Endothelial cell (in vitro differentiated cells): Measurements from ENCODE around the gene TOM1L2. TPM values are rescaled to one million over a fixed set of nuclear protein-coding genes. Genes with fewer than 3 reads are reported as not detected.

Source experiments
- DNase-seq: peaks from one replicate; pipeline ENCODE4 v3.0.0; 2021; ENCODE audit warnings: low spot score
- H3K27ac Mint-ChIP-seq: one replicate; pipeline ENCODE4 v1.8.0; 2021; ENCODE audit warnings: mixed read lengths, inconsistent platforms; ENCODE audit not compliant: unreplicated experiment
- H3K27me3 Mint-ChIP-seq: one replicate; pipeline ENCODE4 v1.8.0; 2021; ENCODE audit warnings: mild to moderate bottlenecking, moderate library complexity, mixed read lengths, inconsistent platforms; ENCODE audit not compliant: unreplicated experiment
- H3K36me3 Mint-ChIP-seq: one replicate; pipeline ENCODE4 v1.8.0; 2021; ENCODE audit warnings: mild to moderate bottlenecking, low read depth, mixed read lengths, inconsistent platforms; ENCODE audit not compliant: unreplicated experiment
- H3K4me1 Mint-ChIP-seq: one replicate; pipeline ENCODE4 v1.8.0; 2021; ENCODE audit warnings: mild to moderate bottlenecking, mixed read lengths, inconsistent platforms; ENCODE audit not compliant: unreplicated experiment
- H3K4me3 Mint-ChIP-seq: one replicate; pipeline ENCODE4 v1.8.0; 2021; ENCODE audit warnings: mild to moderate bottlenecking, mixed read lengths, inconsistent platforms; ENCODE audit not compliant: unreplicated experiment
- H3K9me3 Mint-ChIP-seq: one replicate; pipeline ENCODE4 v1.8.0; 2021; ENCODE audit warnings: mixed read lengths, inconsistent platforms; ENCODE audit not compliant: unreplicated experiment
- total RNA-seq: library from RNA; stranded (reverse); fragmentation: NEBNext Ultra II Directional; extraction: Animal tissue kit (Norgen Biotek cat#: 25700); gene quantifications from one replicate; pipeline ENCODE4 v1.2.1, GENCODE V29; 2021; ENCODE audit not compliant: unreplicated experiment
- TF ChIP-seq, protein P1 (sequence below): fragments of 200-600 bp; sonication (generic); IDR thresholded peaks from one replicate; pipeline ENCODE4 v1.5.0; 2021; ENCODE audit warnings: antibody characterized with exemption; ENCODE audit not compliant: unreplicated experiment

TOM1L2 gene
- total RNA-seq, 1 donor from 2014 or later: 26.9 TPM

DNA sequence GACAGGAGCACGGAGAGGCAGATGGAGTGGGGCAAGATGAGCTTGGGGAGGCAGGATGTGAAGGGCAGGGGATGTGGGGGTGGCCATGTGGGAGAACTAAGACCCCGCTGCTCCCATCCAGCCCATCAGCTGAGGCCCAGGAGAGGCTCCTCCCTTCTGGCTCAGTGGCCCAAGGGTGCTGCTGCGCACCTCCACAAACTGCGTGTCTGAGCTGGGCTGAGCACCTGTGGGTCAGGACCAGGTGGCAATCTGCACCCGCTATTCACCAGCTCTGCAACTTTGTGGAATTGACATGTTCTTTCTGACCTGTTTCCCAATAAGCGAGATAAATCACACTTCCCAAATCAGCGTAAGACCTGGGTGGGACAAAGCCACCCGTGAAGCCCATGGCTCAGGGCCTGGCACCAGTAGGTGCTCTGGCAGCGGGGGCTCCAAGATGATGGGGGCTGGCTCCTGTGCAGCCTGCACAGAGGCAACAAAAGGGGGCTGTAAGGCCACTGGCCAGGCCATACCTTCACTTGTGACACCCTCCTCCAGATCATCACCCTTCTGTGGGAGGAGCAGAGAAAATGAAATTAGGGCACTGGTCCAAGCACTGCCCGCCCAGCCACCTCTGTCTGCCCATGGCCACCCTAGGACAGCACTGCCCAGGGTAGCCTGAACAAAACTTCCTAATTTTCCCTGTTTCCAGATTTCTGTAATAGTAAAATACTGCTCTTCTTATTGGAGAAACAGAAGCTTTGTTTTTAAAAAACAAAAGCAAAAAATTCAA is 123.7 kb downstream of the TOM1L2 start:
- Mint-ChIP-seq H3K4me3 (no peak overlapping the region), H3K9me3 (no peaks in the 10 kb centered on the region), H3K27me3 (peaks cover 11% of the 10 kb centered on the region), H3K4me1 (peaks cover 14% of the 10 kb centered on the region), H3K27ac (no peak overlapping the region), H3K36me3 (no peaks in the 10 kb centered on the region)
- no peak for DNase-seq
- TF ChIP-seq, protein P1, sequence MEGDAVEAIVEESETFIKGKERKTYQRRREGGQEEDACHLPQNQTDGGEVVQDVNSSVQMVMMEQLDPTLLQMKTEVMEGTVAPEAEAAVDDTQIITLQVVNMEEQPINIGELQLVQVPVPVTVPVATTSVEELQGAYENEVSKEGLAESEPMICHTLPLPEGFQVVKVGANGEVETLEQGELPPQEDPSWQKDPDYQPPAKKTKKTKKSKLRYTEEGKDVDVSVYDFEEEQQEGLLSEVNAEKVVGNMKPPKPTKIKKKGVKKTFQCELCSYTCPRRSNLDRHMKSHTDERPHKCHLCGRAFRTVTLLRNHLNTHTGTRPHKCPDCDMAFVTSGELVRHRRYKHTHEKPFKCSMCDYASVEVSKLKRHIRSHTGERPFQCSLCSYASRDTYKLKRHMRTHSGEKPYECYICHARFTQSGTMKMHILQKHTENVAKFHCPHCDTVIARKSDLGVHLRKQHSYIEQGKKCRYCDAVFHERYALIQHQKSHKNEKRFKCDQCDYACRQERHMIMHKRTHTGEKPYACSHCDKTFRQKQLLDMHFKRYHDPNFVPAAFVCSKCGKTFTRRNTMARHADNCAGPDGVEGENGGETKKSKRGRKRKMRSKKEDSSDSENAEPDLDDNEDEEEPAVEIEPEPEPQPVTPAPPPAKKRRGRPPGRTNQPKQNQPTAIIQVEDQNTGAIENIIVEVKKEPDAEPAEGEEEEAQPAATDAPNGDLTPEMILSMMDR: no peak

DNA sequence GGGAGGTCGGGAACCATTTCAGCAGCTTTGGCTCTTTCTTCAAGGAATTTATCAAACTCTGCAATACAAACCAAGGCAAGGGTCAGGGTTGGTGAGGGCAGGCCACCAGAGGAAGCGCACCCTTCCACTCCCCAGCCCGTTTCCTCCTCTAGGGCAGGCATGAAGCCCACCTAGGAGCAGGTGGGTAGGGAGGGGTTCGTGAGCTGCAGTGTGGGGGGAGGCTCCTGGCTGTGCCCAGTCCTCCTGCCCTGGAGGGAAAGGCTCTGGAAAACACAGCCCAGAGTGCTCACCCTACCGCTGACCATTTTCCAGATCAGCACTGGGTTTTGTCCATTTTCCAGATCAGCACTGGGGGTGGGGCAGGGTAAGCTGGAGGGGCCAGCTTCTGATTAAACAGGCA is 124.5 kb downstream of the TOM1L2 start:
- Mint-ChIP-seq H3K27ac (no peak overlapping the region), H3K9me3 (no peaks in the 10 kb centered on the region), H3K27me3 (peaks cover 13% of the 10 kb centered on the region), H3K4me1 (peaks cover 15% of the 10 kb centered on the region), H3K4me3 (no peak overlapping the region), H3K36me3 (no peaks in the 10 kb centered on the region)
- DNase-seq: no peak
- TF ChIP-seq, protein P1: no peak

DNA sequence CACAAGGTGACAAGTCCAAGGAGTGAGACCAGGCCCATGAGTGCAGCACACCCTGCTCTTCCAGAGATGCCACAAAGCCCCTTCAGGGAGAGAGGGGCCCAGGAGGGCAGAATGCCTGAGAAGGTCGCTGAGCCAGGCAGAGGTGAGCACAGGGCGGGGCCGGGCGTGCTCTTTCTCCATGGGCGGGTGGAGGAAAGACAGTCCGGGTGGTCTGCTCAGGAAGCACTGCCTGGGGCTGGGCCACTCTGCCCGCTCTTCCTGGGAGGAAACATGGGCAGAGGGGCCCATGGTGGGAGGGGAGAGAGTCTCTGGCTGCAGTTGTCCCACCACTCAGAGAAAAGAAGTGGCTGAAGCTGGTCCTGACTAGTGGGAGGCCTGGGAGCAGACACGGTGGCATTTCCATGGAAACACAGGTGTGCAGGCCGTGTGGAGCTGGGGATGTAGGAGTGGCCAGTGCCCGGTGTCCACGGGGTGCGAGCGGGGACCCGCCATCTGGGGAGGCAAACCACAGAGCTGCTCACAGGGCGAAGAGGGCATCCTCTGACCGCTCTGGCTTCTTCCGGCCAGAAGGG is 125.0 kb downstream of the TOM1L2 start:
- TF ChIP-seq, protein P1: no peak
- H3K4me3 Mint-ChIP-seq: no peak overlapping the region
- H3K4me1 Mint-ChIP-seq: peaks cover 20% of the 10 kb centered on the region
- H3K27me3 Mint-ChIP-seq: peaks cover 14% of the 10 kb centered on the region
- DNase-seq: no peak
- no peaks in the 10 kb centered on the region for H3K9me3 Mint-ChIP-seq
- H3K27ac Mint-ChIP-seq: no peak overlapping the region
- no peaks in the 10 kb centered on the region for H3K36me3 Mint-ChIP-seq

DNA sequence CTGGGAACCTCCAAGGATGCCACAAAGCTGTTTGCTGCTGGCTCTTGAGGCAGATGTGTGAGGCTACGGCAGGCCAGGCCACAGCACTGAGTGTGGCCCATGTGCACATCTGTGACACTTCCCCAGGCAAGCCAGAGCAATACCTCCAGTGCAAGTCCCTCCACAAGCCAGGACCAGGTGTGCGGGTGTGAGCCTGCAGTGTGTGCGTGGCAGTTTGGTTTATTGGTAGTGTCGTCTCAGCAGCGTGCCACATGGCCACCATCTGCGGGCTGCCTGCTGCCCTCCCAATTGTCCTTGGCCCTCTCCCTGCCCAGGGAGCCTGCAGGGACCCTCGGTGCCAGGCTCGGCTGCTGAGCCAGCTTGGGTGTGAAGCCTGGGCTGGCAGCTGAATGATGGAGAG is 125.6 kb downstream of the TOM1L2 start:
- H3K27ac Mint-ChIP-seq: no peak overlapping the region
- H3K4me1 Mint-ChIP-seq: peaks cover 23% of the 10 kb centered on the region
- no peak overlapping the region for H3K4me3 Mint-ChIP-seq
- no peaks in the 10 kb centered on the region for H3K9me3 Mint-ChIP-seq
- peaks cover 13% of the 10 kb centered on the region for H3K27me3 Mint-ChIP-seq
- TF ChIP-seq, protein P1: no peak
- no peak for DNase-seq
- H3K36me3 Mint-ChIP-seq: no peaks in the 10 kb centered on the region

DNA sequence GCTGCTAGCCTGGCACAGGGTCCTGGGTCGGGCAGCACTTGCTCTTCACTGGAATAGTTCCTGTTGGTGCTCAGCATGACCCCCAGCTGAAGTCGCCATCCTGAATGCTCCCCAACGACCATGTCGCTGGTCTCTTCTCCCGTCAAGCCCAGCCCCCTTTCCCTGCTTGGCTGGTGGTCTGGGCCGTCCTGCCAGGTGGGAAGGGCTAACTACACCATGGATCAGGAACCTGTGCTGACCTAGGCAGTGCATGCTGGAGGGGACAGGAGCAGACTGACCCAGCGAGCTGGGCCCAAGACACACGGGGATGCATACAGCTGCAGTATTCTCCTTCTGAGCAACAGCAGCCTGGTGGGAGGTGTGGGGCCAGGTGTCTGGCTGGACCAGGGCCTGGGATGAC is 126.2 kb downstream of the TOM1L2 start:
- DNase-seq: no peak

More for the DNA sequence above, 126.2 kb downstream of the TOM1L2 start:
- Mint-ChIP-seq H3K27me3 (peaks cover 17% of the 10 kb centered on the region), H3K4me1 (peaks cover 27% of the 10 kb centered on the region), H3K36me3 (peaks cover 3% of the 10 kb centered on the region), H3K27ac (no peak overlapping the region), H3K9me3 (no peaks in the 10 kb centered on the region), H3K4me3 (no peak overlapping the region)
- TF ChIP-seq, protein P1: no peak
